Measurements from ENCODE around the gene LTBP1.

The LTBP1 gene

GRCh38 chr2:33058716-33059470 lies 112.1 kb downstream of the LTBP1 start:
- no peak for TF ChIP-seq CTCF (IDR thresholded peaks at IDR 0.05; ENCODE audit: borderline replicate concordance, control extremely low read depth, extremely low read depth, insufficient read depth, missing control alignments)
- in situ Hi-C loops (cut with MboI; ENCODE audit: low sequenced_read_pairs, unreplicated experiment), result no loop called here
- no peak for DNase-seq (ENCODE audit: low spot score)

GRCh38 chr2:33059471-33060156 lies 112.9 kb downstream of the LTBP1 start:
- no peak for DNase-seq (ENCODE audit: low spot score)
- in situ Hi-C loops (cut with MboI; ENCODE audit: low sequenced_read_pairs, unreplicated experiment), result no loop called here
- no peak for TF ChIP-seq CTCF (IDR thresholded peaks at IDR 0.05; ENCODE audit: borderline replicate concordance, control extremely low read depth, extremely low read depth, insufficient read depth, missing control alignments)

- DNase-seq (ENCODE audit: low spot score), result no peak
- in situ Hi-C loops (cut with MboI; ENCODE audit: low sequenced_read_pairs, unreplicated experiment), result no loop called here
- no peak for TF ChIP-seq CTCF (IDR thresholded peaks at IDR 0.05; ENCODE audit: borderline replicate concordance, control extremely low read depth, extremely low read depth, insufficient read depth, missing control alignments)
These were observed 113.7 kb downstream of the LTBP1 start for GRCh38 chr2:33060405-33060804.

GRCh38 chr2:33062665-33063250 lies 116.0 kb downstream of the LTBP1 start:
- in situ Hi-C loops (cut with MboI; ENCODE audit: low sequenced_read_pairs, unreplicated experiment), result no loop called here
- TF ChIP-seq CTCF (IDR thresholded peaks at IDR 0.05; ENCODE audit: borderline replicate concordance, control extremely low read depth, extremely low read depth, insufficient read depth, missing control alignments), result no peak
- DNase-seq (ENCODE audit: low spot score), result no peak

GRCh38 chr2:33064349-33064801 lies 117.6 kb downstream of the LTBP1 start:
- in situ Hi-C loops (cut with MboI; ENCODE audit: low sequenced_read_pairs, unreplicated experiment), result no loop called here
- DNase-seq (ENCODE audit: low spot score), result no peak
- no peak for TF ChIP-seq CTCF (IDR thresholded peaks at IDR 0.05; ENCODE audit: borderline replicate concordance, control extremely low read depth, extremely low read depth, insufficient read depth, missing control alignments)

GRCh38 chr2:33067598-33067997 lies 120.8 kb downstream of the LTBP1 start:
- no peak for DNase-seq (ENCODE audit: low spot score)
- TF ChIP-seq CTCF (IDR thresholded peaks at IDR 0.05; ENCODE audit: borderline replicate concordance, control extremely low read depth, extremely low read depth, insufficient read depth, missing control alignments), result no peak
- in situ Hi-C loops (cut with MboI; ENCODE audit: low sequenced_read_pairs, unreplicated experiment), result no loop called here

All from GM13976 (cell line).